ENCODE data around the gene TNFRSF4.

TNFRSF4 gene

GRCh38 chr1:1167398-1167821 is 46.5 kb downstream of the TNFRSF4 start:
- Histone ChIP-seq H4K20me1 (ENCODE audit: insufficient read depth, low read length, poor library complexity, severe bottlenecking) (no peaks in the 10 kb centered on the region), H3K36me3 (ENCODE audit: insufficient read depth, low read length) (no peaks in the 10 kb centered on the region), H3K79me2 (ENCODE audit: insufficient read depth, low read length) (no peaks in the 10 kb centered on the region), H3K4me1 (ENCODE audit: insufficient read depth, low read length, poor library complexity, severe bottlenecking) (peaks cover 4% of the 10 kb centered on the region), H3F3A (ENCODE audit: low read depth) (no peaks in the 10 kb centered on the region), H3K9me2 (replicated peaks; ENCODE audit: low read depth, low read length) (no peaks in the 10 kb centered on the region), H2AFZ (ENCODE audit: low read length) (no peak overlapping the region), H3K9ac (ENCODE audit: low read depth, low read length, poor library complexity, severe bottlenecking) (no peak overlapping the region), H3K4me2 (ENCODE audit: low read depth, low read length, poor library complexity, severe bottlenecking) (no peak overlapping the region), H3K4me3 (ENCODE audit: low read length, poor library complexity, severe bottlenecking) (no peak overlapping the region), H3K27me3 (ENCODE audit: insufficient read depth, low read length, poor library complexity, severe bottlenecking) (no peaks in the 10 kb centered on the region), H3K9me3 (ENCODE audit: insufficient read depth, low read depth, low read length) (no peaks in the 10 kb centered on the region)
- TF ChIP-seq CTCF (conservative IDR thresholded peaks at IDR 0.05; ENCODE audit: low read length) (no peak), EZH2phosphoT487 (IDR thresholded peaks at IDR 0.05; ENCODE audit: borderline replicate concordance) (no peak)

- TF ChIP-seq EZH2phosphoT487 (IDR thresholded peaks at IDR 0.05; ENCODE audit: borderline replicate concordance): no peak
- TF ChIP-seq CTCF (conservative IDR thresholded peaks at IDR 0.05; ENCODE audit: low read length): no peak
- Histone ChIP-seq H3F3A (ENCODE audit: low read depth) (no peaks in the 10 kb centered on the region), H3K4me2 (ENCODE audit: low read depth, low read length, poor library complexity, severe bottlenecking) (no peak overlapping the region), H3K9ac (ENCODE audit: low read depth, low read length, poor library complexity, severe bottlenecking) (no peak overlapping the region), H3K27me3 (ENCODE audit: insufficient read depth, low read length, poor library complexity, severe bottlenecking) (no peaks in the 10 kb centered on the region), H4K20me1 (ENCODE audit: insufficient read depth, low read length, poor library complexity, severe bottlenecking) (no peaks in the 10 kb centered on the region), H3K9me2 (replicated peaks; ENCODE audit: low read depth, low read length) (no peaks in the 10 kb centered on the region), H3K4me3 (ENCODE audit: low read length, poor library complexity, severe bottlenecking) (no peak overlapping the region), H2AFZ (ENCODE audit: low read length) (no peak overlapping the region), H3K79me2 (ENCODE audit: insufficient read depth, low read length) (no peaks in the 10 kb centered on the region), H3K36me3 (ENCODE audit: insufficient read depth, low read length) (no peaks in the 10 kb centered on the region), H3K9me3 (ENCODE audit: insufficient read depth, low read depth, low read length) (no peaks in the 10 kb centered on the region), H3K4me1 (ENCODE audit: insufficient read depth, low read length, poor library complexity, severe bottlenecking) (peaks cover 4% of the 10 kb centered on the region)
These were observed 47.1 kb downstream of the TNFRSF4 start for GRCh38 chr1:1166642-1167397.

- Histone ChIP-seq H3K36me3 (ENCODE audit: insufficient read depth, low read length) (no peaks in the 10 kb centered on the region), H3K9me2 (replicated peaks; ENCODE audit: low read depth, low read length) (no peaks in the 10 kb centered on the region), H3K4me2 (ENCODE audit: low read depth, low read length, poor library complexity, severe bottlenecking) (no peak overlapping the region), H3K9ac (ENCODE audit: low read depth, low read length, poor library complexity, severe bottlenecking) (no peak overlapping the region), H3K27me3 (ENCODE audit: insufficient read depth, low read length, poor library complexity, severe bottlenecking) (no peaks in the 10 kb centered on the region), H2AFZ (ENCODE audit: low read length) (no peak overlapping the region), H3K4me3 (ENCODE audit: low read length, poor library complexity, severe bottlenecking) (no peak overlapping the region), H4K20me1 (ENCODE audit: insufficient read depth, low read length, poor library complexity, severe bottlenecking) (no peaks in the 10 kb centered on the region), H3K79me2 (ENCODE audit: insufficient read depth, low read length) (no peaks in the 10 kb centered on the region), H3K4me1 (ENCODE audit: insufficient read depth, low read length, poor library complexity, severe bottlenecking) (peaks cover 4% of the 10 kb centered on the region), H3K9me3 (ENCODE audit: insufficient read depth, low read depth, low read length) (no peaks in the 10 kb centered on the region), H3F3A (ENCODE audit: low read depth) (no peaks in the 10 kb centered on the region)
- TF ChIP-seq EZH2phosphoT487 (IDR thresholded peaks at IDR 0.05; ENCODE audit: borderline replicate concordance) (no peak), CTCF (conservative IDR thresholded peaks at IDR 0.05; ENCODE audit: low read length) (no peak)
These were observed 48.0 kb downstream of the TNFRSF4 start for GRCh38 chr1:1165900-1166421.

Data from Loucy (cell line).